Activated CD4-positive, alpha-beta memory T cell treated with anti-CD3 and anti-CD28 coated beads for 36 hours (primary cell): ENCODE data around the gene MEN1. TPM values are rescaled to one million over a fixed set of nuclear protein-coding genes. Genes with fewer than 3 reads are reported as not detected.

Experiments used
- CTCF ChIA-PET: fragments of 350-600 bp; sonication (Branson Sonifier 250); formaldehyde crosslinking; loops from one replicate; lab custom pipeline; 2021; ENCODE audit warnings: antibody characterized with exemption, inconsistent platforms; lab: Charles Lee
- POLR2A ChIA-PET: fragments of 350-600 bp; sonication (Branson Sonifier 250); formaldehyde crosslinking; loops from one replicate; lab custom pipeline; 2021; ENCODE audit warnings: antibody characterized with exemption; lab: Charles Lee
- DNase-seq: peaks from one replicate; pipeline ENCODE4 v3.0.0-alpha.2; 2020
- H3K27ac Mint-ChIP-seq: one replicate; pipeline ENCODE4 v1.8.0; 2021; ENCODE audit warnings: mixed read lengths
- H3K27me3 Mint-ChIP-seq: one replicate; pipeline ENCODE4 v1.8.0; 2021; ENCODE audit warnings: mixed read lengths
- H3K36me3 Mint-ChIP-seq: one replicate; pipeline ENCODE4 v1.8.0; 2021; ENCODE audit warnings: mixed read lengths
- H3K4me1 Mint-ChIP-seq: one replicate; pipeline ENCODE4 v1.8.0; 2021; ENCODE audit warnings: low read depth, mixed read lengths
- H3K4me3 Mint-ChIP-seq: one replicate; pipeline ENCODE4 v1.8.0; 2021; ENCODE audit warnings: mild to moderate bottlenecking, mixed read lengths
- H3K9me3 Mint-ChIP-seq: one replicate; pipeline ENCODE4 v1.8.0; 2021; ENCODE audit warnings: mixed read lengths
- intact Hi-C: fragments of 100-400 bp; cut with micrococcal nuclease; formaldehyde crosslinking; loops from one replicate; pipeline ENCODE4 v1.15.1; 2023
- total RNA-seq, 2 experiments: library from RNA; stranded (reverse); gene quantifications; one replicate each; pipeline ENCODE4 v1.2.3, GENCODE V29; 2021

MEN1 gene
- total RNA-seq, 2 experiments from 2014 or later, result 31.3 to 32.2 TPM

- Mint-ChIP-seq H3K36me3 (peaks cover 18% of the 10 kb centered on the region), H3K9me3 (no peaks in the 10 kb centered on the region), H3K27me3 (no peaks in the 10 kb centered on the region), H3K4me1 (peaks cover 27% of the 10 kb centered on the region), H3K27ac (no peak overlapping the region), H3K4me3 (peak overlapping the region; percentile 81)
- POLR2A ChIA-PET, result interaction anchor here (1.2 kb wide), 1 partner anchor 26 kb away, joined by 4 read pairs; no protein-coding TSS in a partner anchor
- intact Hi-C loops, result no loop called here
- DNase-seq, result peak; percentile 26
- CTCF ChIA-PET, result interaction anchor here (1.1 to 1.3 kb wide), 2 partner anchors 17 to 37 kb away, joined by 4 read pairs; no protein-coding TSS in a partner anchor
These were observed 5.8 kb downstream of the MEN1 start for GRCh38 chr11:64804346-64805210.

DNA sequence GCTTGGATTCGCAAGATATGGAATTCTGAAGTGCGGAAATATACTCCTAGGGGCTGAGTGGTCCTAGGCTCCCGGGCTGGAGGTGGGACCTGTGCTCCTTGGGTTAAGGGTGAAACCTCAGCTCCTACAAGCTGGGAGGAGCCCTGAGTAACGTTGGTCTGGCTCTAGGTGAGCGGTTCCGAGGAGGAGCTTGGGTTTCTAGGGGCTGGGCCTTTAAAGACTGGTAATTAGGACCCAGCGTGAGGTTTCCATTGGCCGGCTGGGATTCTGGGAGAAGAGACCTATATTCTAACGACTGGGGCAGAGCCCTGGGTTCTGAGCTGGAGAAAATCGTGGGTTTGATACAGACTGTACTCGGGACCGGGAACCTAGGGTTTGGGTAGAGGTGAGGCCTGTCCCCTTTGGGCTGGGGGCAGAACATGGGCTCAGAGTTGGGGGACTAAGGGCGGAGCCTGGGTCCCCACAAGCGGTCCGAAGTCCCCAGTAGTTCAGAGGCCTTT, 6.5 kb downstream of the MEN1 start:
- Mint-ChIP-seq H3K27me3 (no peaks in the 10 kb centered on the region), H3K4me1 (peaks cover 22% of the 10 kb centered on the region), H3K27ac (peak overlapping the region; percentile 89), H3K9me3 (no peaks in the 10 kb centered on the region), H3K36me3 (peaks cover 18% of the 10 kb centered on the region), H3K4me3 (peak overlapping the region; percentile 81)
- ChIA-PET POLR2A (interaction anchor here (1.2 kb wide), 1 partner anchor 25 kb away, joined by 4 read pairs; no protein-coding TSS in a partner anchor), CTCF (interaction anchor here (1.1 to 1.7 kb wide), 3 partner anchors 17 to 40 kb away, joined by 4 to 5 read pairs (median 4); partner anchors contain the start of gene CDC42BPG)
- no peak for DNase-seq
- intact Hi-C loops, result loop anchor here (2.0 kb wide), 1 partner anchor 25 kb away; the partner anchor contains the start of gene SF1

DNA sequence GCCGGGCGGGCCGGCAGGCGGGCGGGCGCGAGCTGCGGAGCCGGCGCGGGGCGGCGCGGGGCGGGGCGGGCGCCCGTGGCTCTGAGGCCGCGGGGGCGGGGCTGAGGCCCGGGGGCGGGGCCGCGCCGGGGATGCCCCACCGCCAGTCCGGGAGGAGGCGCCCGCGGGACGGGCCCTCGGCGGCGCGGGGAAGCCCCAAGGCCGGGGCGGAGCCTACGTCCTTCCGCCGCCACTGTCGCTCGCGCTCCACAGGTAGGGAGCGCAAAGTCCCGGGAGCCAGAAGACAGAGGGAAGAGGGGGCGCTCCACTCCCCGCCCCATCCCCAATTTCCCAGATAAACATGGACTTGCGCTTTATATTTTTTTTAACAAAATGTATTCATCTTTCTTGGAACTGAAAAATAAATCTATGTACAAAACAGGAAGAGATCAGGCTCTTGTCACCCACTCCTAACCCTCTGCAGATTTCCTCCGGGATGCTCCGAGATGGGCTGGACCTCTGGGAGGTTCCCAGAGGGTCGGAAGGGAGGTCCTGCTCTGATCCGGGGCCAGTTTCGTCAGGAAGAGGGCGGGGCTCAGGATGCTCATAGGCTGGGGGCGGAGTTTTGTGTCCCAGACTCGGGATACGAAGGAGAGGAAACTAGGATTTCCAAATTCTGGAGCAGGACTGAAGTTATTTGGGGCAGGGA, 7.0 kb downstream of the MEN1 start, which contains the start of gene MAP4K2:
Gene MAP4K2, minus strand, starts transcription at position 57 of the 688 bp plus-strand sequence. CDS start 65 bp downstream, outside the sequence.
- Mint-ChIP-seq H3K4me3 (peak within 1 kb of the TSS; percentile 82), H3K27me3 (no peaks in the 10 kb centered on the region), H3K27ac (peak within 1 kb of the TSS; percentile 89), H3K36me3 (peaks cover 21% of the 10 kb centered on the region), H3K4me1 (peaks cover 24% of the 10 kb centered on the region), H3K9me3 (no peaks in the 10 kb centered on the region)
- ChIA-PET CTCF (interaction anchor here (1.1 to 1.7 kb wide), 5 partner anchors 16 to 59 kb away, joined by 3 to 5 read pairs (median 4); partner anchors contain the start of genes CDC42BPG, RASGRP2 and SF1), POLR2A (interaction anchor here (0.6 to 1.2 kb wide), 2 partner anchors 24 to 70 kb away, joined by 3 to 4 read pairs; no protein-coding TSS in a partner anchor)
- intact Hi-C loops, result loop anchor here (2.0 kb wide), 1 partner anchor 25 kb away; the partner anchor contains the start of gene SF1
- peak; percentile 89 for DNase-seq

- Mint-ChIP-seq H3K4me1 (peaks cover 21% of the 10 kb centered on the region), H3K27ac (peak overlapping the region; percentile 86), H3K4me3 (peak overlapping the region; percentile 82), H3K27me3 (no peaks in the 10 kb centered on the region), H3K36me3 (peaks cover 21% of the 10 kb centered on the region), H3K9me3 (no peaks in the 10 kb centered on the region)
- POLR2A ChIA-PET, result interaction anchor here (0.6 to 1.2 kb wide), 3 partner anchors 23 to 70 kb away, joined by 3 to 4 read pairs (median 4); no protein-coding TSS in a partner anchor
- intact Hi-C loops, result loop anchor here (2.0 kb wide), 1 partner anchor 24 kb away; the partner anchor contains the start of gene SF1
- peak; percentile 67 for DNase-seq
- CTCF ChIA-PET, result interaction anchor here (0.7 to 1.7 kb wide), 6 partner anchors 10 to 91 kb away, joined by 3 to 6 read pairs (median 4); partner anchors contain the start of genes CDC42BPG, RASGRP2 and SF1
These were observed 7.8 kb downstream of the MEN1 start for GRCh38 chr11:64802370-64803157.

GRCh38 chr11:64801561-64802369, 8.6 kb downstream of the MEN1 start:
- peak overlapping the region; percentile 86 for H3K27ac Mint-ChIP-seq

GRCh38 chr11:64801158-64801464, 9.2 kb downstream of the MEN1 start:
- peak overlapping the region; percentile 86 for H3K27ac Mint-ChIP-seq
- ChIA-PET CTCF (interaction anchor here (0.6 kb wide), 1 partner anchor 93 kb away, joined by 3 read pairs; no protein-coding TSS in a partner anchor), POLR2A (no interaction called here)
- no peaks in the 10 kb centered on the region for H3K9me3 Mint-ChIP-seq
- no peaks in the 10 kb centered on the region for H3K27me3 Mint-ChIP-seq
- H3K4me3 Mint-ChIP-seq, result peak overlapping the region; percentile 82
- intact Hi-C loops, result no loop called here
- no peak for DNase-seq
- H3K36me3 Mint-ChIP-seq, result peaks cover 17% of the 10 kb centered on the region
- peaks cover 21% of the 10 kb centered on the region for H3K4me1 Mint-ChIP-seq

More at GRCh38 chr11:64801561-64802369, 8.6 kb downstream of the MEN1 start:
- intact Hi-C loops, result loop anchor here (2.0 kb wide), 1 partner anchor 23 kb away; the partner anchor contains the start of gene SF1
- Mint-ChIP-seq H3K27me3 (no peaks in the 10 kb centered on the region), H3K4me3 (peak overlapping the region; percentile 82), H3K4me1 (peaks cover 21% of the 10 kb centered on the region), H3K36me3 (peaks cover 19% of the 10 kb centered on the region), H3K9me3 (no peaks in the 10 kb centered on the region)
- DNase-seq, result peak; percentile 23
- ChIA-PET CTCF (interaction anchor here (0.6 to 1.5 kb wide), 3 partner anchors 14 to 92 kb away, joined by 3 to 6 read pairs (median 4); partner anchors contain the start of gene RASGRP2), POLR2A (interaction anchor here (0.9 kb wide), 1 partner anchor 23 kb away, joined by 4 read pairs; no protein-coding TSS in a partner anchor)

- CTCF ChIA-PET, result interaction anchor here (0.9 to 1.4 kb wide), 2 partner anchors 13 to 44 kb away, joined by 3 read pairs; partner anchors contain the start of gene CDC42BPG
- Mint-ChIP-seq H3K4me1 (peaks cover 23% of the 10 kb centered on the region), H3K36me3 (peaks cover 18% of the 10 kb centered on the region), H3K27ac (peak overlapping the region; percentile 51), H3K9me3 (no peaks in the 10 kb centered on the region), H3K27me3 (no peaks in the 10 kb centered on the region), H3K4me3 (peak overlapping the region; percentile 82)
- POLR2A ChIA-PET, result no interaction called here
- intact Hi-C loops, result no loop called here
- DNase-seq, result no peak
These were observed 9.8 kb downstream of the MEN1 start for GRCh38 chr11:64800303-64801157.

DNA sequence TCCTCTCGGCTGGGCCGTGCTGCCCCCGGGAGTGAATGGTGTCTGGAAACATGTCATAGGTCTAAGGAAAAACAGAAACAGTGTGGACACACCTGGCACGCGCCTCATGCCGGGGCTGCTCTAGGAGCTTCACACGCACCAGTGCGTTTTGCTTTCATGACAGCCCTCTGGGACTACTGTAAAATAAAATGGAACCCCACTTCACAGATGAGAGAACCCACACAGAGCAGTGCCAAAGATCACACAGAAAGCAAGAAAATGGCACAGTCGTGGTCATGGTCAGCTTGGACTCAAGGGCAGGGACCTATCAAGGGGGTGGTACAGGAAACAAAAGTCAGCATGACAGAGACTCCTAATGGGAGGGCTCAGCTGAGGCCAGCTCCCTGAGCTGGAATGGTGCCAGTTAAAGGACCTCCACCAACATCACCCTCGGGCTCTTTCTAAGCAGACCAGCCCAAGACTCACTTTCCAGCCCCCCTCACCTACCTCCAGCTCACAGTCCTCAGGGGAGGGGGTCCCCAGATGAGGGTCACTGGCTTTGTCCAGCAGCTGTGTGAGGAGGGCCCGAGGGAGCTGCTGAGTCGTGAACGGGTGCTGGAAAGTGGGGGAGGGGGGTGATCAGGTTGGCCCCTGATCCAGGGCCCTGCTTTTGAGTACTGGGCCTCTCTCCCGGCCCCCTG, 10.6 kb downstream of the MEN1 start:
- H3K27me3 Mint-ChIP-seq, result no peaks in the 10 kb centered on the region
- intact Hi-C loops, result no loop called here
- no peak for DNase-seq
- H3K36me3 Mint-ChIP-seq, result peaks cover 17% of the 10 kb centered on the region
- peaks cover 25% of the 10 kb centered on the region for H3K4me1 Mint-ChIP-seq
- ChIA-PET POLR2A (no interaction called here), CTCF (interaction anchor here (0.9 to 1.4 kb wide), 2 partner anchors 12 to 45 kb away, joined by 3 read pairs; partner anchors contain the start of gene CDC42BPG)
- H3K27ac Mint-ChIP-seq, result peak overlapping the region; percentile 25
- no peak overlapping the region for H3K4me3 Mint-ChIP-seq
- H3K9me3 Mint-ChIP-seq, result no peaks in the 10 kb centered on the region

GRCh38 chr11:64799256-64799622, 11.1 kb downstream of the MEN1 start:
- Mint-ChIP-seq H3K36me3 (peaks cover 17% of the 10 kb centered on the region), H3K27ac (no peak overlapping the region)
- no peak for DNase-seq

More at GRCh38 chr11:64799256-64799622, 11.1 kb downstream of the MEN1 start:
- intact Hi-C loops, result no loop called here
- Mint-ChIP-seq H3K4me1 (peaks cover 27% of the 10 kb centered on the region), H3K27me3 (no peaks in the 10 kb centered on the region), H3K9me3 (no peaks in the 10 kb centered on the region), H3K4me3 (no peak overlapping the region)
- POLR2A ChIA-PET, result no interaction called here
- CTCF ChIA-PET, result interaction anchor here (0.9 to 1.4 kb wide), 2 partner anchors 11 to 45 kb away, joined by 3 read pairs; partner anchors contain the start of gene CDC42BPG
